ENCODE data around the gene LMNTD1.
"Not testable (repeated sequence)": the region's sequence is repeated elsewhere in the genome, so short reads cannot be mapped to it uniquely, and the experiment has no call there.

LMNTD1 gene

GRCh38 chr12:25426821-25427220, 126.3 kb downstream of the LMNTD1 start:
- not testable (repeated sequence) for DNase-seq
